Activated CD8-positive, alpha-beta T cell treated with anti-CD3 and anti-CD28 coated beads for 36 hours (primary cell): Measurements from ENCODE around the gene SZT2. TPM values are rescaled to one million over a fixed set of nuclear protein-coding genes. Genes with fewer than 3 reads are reported as not detected.
"Not testable (repeated sequence)": the region's sequence is repeated elsewhere in the genome, so short reads cannot be mapped to it uniquely, and the experiment has no call there.

Experiments used
- ATAC-seq: fragments of 200-7000 bp; cut with Tn5 transposase; one replicate; pipeline ENCODE4 v1.10.0; 2021; ENCODE audit warnings: mild to moderate bottlenecking, moderate library complexity
- CTCF ChIA-PET: fragments of 350-600 bp; sonication (Branson Sonifier 250); formaldehyde crosslinking; loops from one replicate; lab custom pipeline; 2021; ENCODE audit warnings: antibody characterized with exemption; lab: Charles Lee
- POLR2A ChIA-PET: fragments of 350-600 bp; sonication (Branson Sonifier 250); formaldehyde crosslinking; loops from one replicate; lab custom pipeline; 2021; ENCODE audit warnings: antibody characterized with exemption; lab: Charles Lee
- DNase-seq: peaks from one replicate; pipeline ENCODE4 v3.0.0-alpha.2; 2020
- H3K27ac Mint-ChIP-seq: one replicate; pipeline ENCODE4 v1.8.0; 2021; ENCODE audit warnings: mild to moderate bottlenecking, mixed read lengths
- H3K27me3 Mint-ChIP-seq: one replicate; pipeline ENCODE4 v1.8.0; 2021; ENCODE audit warnings: mixed read lengths
- H3K36me3 Mint-ChIP-seq: one replicate; pipeline ENCODE4 v1.8.0; 2021; ENCODE audit warnings: low read depth, mixed read lengths
- H3K4me1 Mint-ChIP-seq: one replicate; pipeline ENCODE4 v1.8.0; 2021; ENCODE audit warnings: low read depth, mixed read lengths
- H3K4me3 Mint-ChIP-seq: one replicate; pipeline ENCODE4 v1.8.0; 2021; ENCODE audit warnings: mild to moderate bottlenecking, moderate library complexity, mixed read lengths
- H3K9me3 Mint-ChIP-seq: one replicate; pipeline ENCODE4 v1.8.0; 2021; ENCODE audit warnings: mixed read lengths
- intact Hi-C: fragments of 100-400 bp; cut with micrococcal nuclease; formaldehyde crosslinking; loops from one replicate; pipeline ENCODE4 v1.10.0; 2022
- total RNA-seq, 2 experiments: library from RNA; stranded (reverse); gene quantifications; one replicate each; pipeline ENCODE4 v1.2.3, GENCODE V29; 2021
- TF ChIP-seq, protein P1 (sequence below): fragments of 200-600 bp; IDR thresholded peaks from one replicate; pipeline ENCODE4 v1.8.0; 2022; ENCODE audit warnings: antibody characterized with exemption, mild to moderate bottlenecking

The SZT2 gene
- total RNA-seq, 2 experiments from 2014 or later = 30.1 to 33.3 TPM

DNA sequence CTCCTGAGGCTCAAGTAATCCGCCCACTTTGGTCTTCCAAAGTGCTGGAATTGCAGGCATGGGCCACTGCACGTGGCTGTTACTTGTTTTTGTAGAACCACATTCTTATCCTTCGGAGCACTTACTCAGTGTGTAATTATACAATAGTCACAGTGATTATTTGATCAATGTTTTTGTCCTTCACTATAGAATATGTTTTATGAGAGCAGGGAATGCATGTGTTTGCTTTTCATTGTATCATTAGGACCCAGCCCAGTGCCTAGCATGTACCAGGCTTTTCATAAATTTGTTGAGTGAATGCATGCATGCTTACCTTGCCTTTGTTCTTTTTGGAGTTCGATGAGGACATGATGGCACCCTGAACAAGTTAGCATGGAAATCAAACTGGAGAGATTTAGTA is 5.8 kb downstream of the SZT2 start:
- Mint-ChIP-seq H3K27ac (no peak overlapping the region), H3K27me3 (no peaks in the 10 kb centered on the region), H3K4me3 (no peak overlapping the region), H3K9me3 (no peaks in the 10 kb centered on the region), H3K4me1 (peaks cover 18% of the 10 kb centered on the region), H3K36me3 (peaks cover 12% of the 10 kb centered on the region)
- ChIA-PET POLR2A (no interaction called here), CTCF (no interaction called here)
- ATAC-seq (no peak), DNase-seq (no peak)
- intact Hi-C loops = no loop called here
- TF ChIP-seq, protein P1, sequence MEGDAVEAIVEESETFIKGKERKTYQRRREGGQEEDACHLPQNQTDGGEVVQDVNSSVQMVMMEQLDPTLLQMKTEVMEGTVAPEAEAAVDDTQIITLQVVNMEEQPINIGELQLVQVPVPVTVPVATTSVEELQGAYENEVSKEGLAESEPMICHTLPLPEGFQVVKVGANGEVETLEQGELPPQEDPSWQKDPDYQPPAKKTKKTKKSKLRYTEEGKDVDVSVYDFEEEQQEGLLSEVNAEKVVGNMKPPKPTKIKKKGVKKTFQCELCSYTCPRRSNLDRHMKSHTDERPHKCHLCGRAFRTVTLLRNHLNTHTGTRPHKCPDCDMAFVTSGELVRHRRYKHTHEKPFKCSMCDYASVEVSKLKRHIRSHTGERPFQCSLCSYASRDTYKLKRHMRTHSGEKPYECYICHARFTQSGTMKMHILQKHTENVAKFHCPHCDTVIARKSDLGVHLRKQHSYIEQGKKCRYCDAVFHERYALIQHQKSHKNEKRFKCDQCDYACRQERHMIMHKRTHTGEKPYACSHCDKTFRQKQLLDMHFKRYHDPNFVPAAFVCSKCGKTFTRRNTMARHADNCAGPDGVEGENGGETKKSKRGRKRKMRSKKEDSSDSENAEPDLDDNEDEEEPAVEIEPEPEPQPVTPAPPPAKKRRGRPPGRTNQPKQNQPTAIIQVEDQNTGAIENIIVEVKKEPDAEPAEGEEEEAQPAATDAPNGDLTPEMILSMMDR = no peak

- TF ChIP-seq, protein P1 = no peak
- H3K27ac Mint-ChIP-seq = no peak overlapping the region
- no peaks in the 10 kb centered on the region for H3K27me3 Mint-ChIP-seq
- CTCF ChIA-PET = no interaction called here
- ATAC-seq (no peak), DNase-seq (no peak)
- POLR2A ChIA-PET = no interaction called here
- peaks cover 14% of the 10 kb centered on the region for H3K4me1 Mint-ChIP-seq
- H3K9me3 Mint-ChIP-seq = no peaks in the 10 kb centered on the region
- intact Hi-C loops = no loop called here
- no peak overlapping the region for H3K4me3 Mint-ChIP-seq
- peaks cover 12% of the 10 kb centered on the region for H3K36me3 Mint-ChIP-seq
Measured at GRCh38 chr1:43396059-43396458, 6.4 kb downstream of the SZT2 start.

GRCh38 chr1:43398227-43398626 is 8.5 kb downstream of the SZT2 start:
- H3K4me1 Mint-ChIP-seq = peaks cover 15% of the 10 kb centered on the region

DNA sequence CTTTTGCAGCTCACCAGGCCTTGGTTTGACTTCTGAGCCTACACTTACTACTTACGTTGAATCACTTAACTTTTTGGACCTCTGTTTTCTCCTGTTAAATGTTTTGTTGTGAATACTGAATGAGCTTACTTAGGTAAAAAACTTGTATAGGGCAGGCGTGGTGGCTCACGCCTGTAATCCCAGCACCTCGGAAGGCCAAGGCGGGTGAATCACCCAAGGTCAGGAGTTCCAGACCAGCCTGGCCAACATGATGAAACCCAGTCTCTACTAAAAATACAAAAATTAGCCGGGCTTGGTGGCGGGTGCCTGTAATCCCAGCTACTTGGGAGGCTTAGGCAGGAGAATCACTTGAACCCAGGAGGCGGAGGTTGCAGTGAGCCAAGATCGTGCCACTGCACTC is 10.7 kb downstream of the SZT2 start:
- peaks cover 15% of the 10 kb centered on the region for H3K4me1 Mint-ChIP-seq

More at GRCh38 chr1:43398227-43398626, 8.5 kb downstream of the SZT2 start:
- no peak overlapping the region for H3K27ac Mint-ChIP-seq
- ATAC-seq (no peak), DNase-seq (no peak)
- H3K9me3 Mint-ChIP-seq = no peaks in the 10 kb centered on the region
- H3K27me3 Mint-ChIP-seq = no peaks in the 10 kb centered on the region
- peaks cover 11% of the 10 kb centered on the region for H3K36me3 Mint-ChIP-seq
- ChIA-PET POLR2A (no interaction called here), CTCF (no interaction called here)
- intact Hi-C loops = no loop called here
- no peak overlapping the region for H3K4me3 Mint-ChIP-seq
- TF ChIP-seq, protein P1 = no peak

GRCh38 chr1:43402089-43402865 is 12.6 kb downstream of the SZT2 start:
- intact Hi-C loops = no loop called here
- peaks cover 26% of the 10 kb centered on the region for H3K36me3 Mint-ChIP-seq
- CTCF ChIA-PET = no interaction called here
- no peak overlapping the region for H3K4me3 Mint-ChIP-seq
- POLR2A ChIA-PET = no interaction called here
- no peak for DNase-seq
- H3K4me1 Mint-ChIP-seq = peaks cover 12% of the 10 kb centered on the region
- TF ChIP-seq, protein P1 = no peak
- H3K9me3 Mint-ChIP-seq = no peaks in the 10 kb centered on the region
- no peaks in the 10 kb centered on the region for H3K27me3 Mint-ChIP-seq
- no peak overlapping the region for H3K27ac Mint-ChIP-seq
- no peak for ATAC-seq

More for the DNA sequence above, 10.7 kb downstream of the SZT2 start:
- DNase-seq, H3K27ac Mint-ChIP-seq, ATAC-seq, H3K27me3 Mint-ChIP-seq, H3K4me3 Mint-ChIP-seq, H3K9me3 Mint-ChIP-seq, intact Hi-C loops: not testable (repeated sequence)
- ChIA-PET POLR2A (interaction anchor here (1.0 kb wide), 2 partner anchors 11 to 23 kb away, joined by 3 read pairs; partner anchors contain the start of gene MED8), CTCF (interaction anchor here (1.1 to 1.7 kb wide), 3 partner anchors 12 to 174 kb away, joined by 3 to 5 read pairs (median 4); no protein-coding TSS in a partner anchor)
- H3K36me3 Mint-ChIP-seq = peaks cover 24% of the 10 kb centered on the region
